Neural cell (in vitro differentiated cells): ENCODE measurements around the gene SYT6.

Experiments used
- CTCF ChIP-seq: fragments of 450-650 bp; IDR thresholded peaks from 2 replicates; pipeline ENCODE4 v1.5.1; 2014; ENCODE audit warnings: antibody characterized with exemption, mild to moderate bottlenecking, moderate library complexity; ENCODE audit not compliant: poor library complexity, severe bottlenecking
- EP300 ChIP-seq: fragments of 450-650 bp; conservative IDR thresholded peaks from 2 replicates; pipeline ENCODE4 v1.6.1; 2014; ENCODE audit warnings: antibody characterized with exemption, mild to moderate bottlenecking, moderate library complexity; ENCODE audit not compliant: poor library complexity, severe bottlenecking
- EZH2 ChIP-seq: fragments of 200-600, 300-800 bp; shearing (Covaris generic), sonication (generic); IDR thresholded peaks from 2 replicates; pipeline ENCODE4 v1.6.1; 2014; ENCODE audit warnings: antibody characterized with exemption, low read length, borderline replicate concordance, mild to moderate bottlenecking; ENCODE audit not compliant: insufficient read depth, poor library complexity, severe bottlenecking
- POLR2AphosphoS5 ChIP-seq: IDR thresholded peaks from 2 replicates; pipeline ENCODE4 v1.6.1; 2012
- RAD21 ChIP-seq: fragments of 450-650 bp; conservative IDR thresholded peaks from 2 replicates; pipeline ENCODE4 v1.6.1; 2014; ENCODE audit warnings: antibody characterized with exemption, mild to moderate bottlenecking, moderate library complexity
- SMC3 ChIP-seq: fragments of 450-650 bp; conservative IDR thresholded peaks from 2 replicates; pipeline ENCODE4 v1.6.1; 2014; ENCODE audit warnings: antibody characterized with exemption, mild to moderate bottlenecking, moderate library complexity; ENCODE audit not compliant: poor library complexity
- TAF1 ChIP-seq: IDR thresholded peaks from 2 replicates; pipeline ENCODE4 v1.6.1; 2012; ENCODE audit warnings: low read depth

- TF ChIP-seq EZH2 (no peak), CTCF (no peak), SMC3 (no peak), POLR2AphosphoS5 (no peak), EP300 (no peak), TAF1 (no peak), RAD21 (no peak)
These were observed 70.6 kb downstream of the SYT6 start for GRCh38 chr1:114082867-114083585.
